A673 (cell line): ENCODE results near the gene TAX1BP3.

ENCODE experiments used
- EZH2 ChIP-seq: fragments of 200-600 bp; sonication (generic); IDR thresholded peaks from 2 replicates; pipeline ENCODE4 v1.6.1; 2017; ENCODE audit warnings: borderline replicate concordance, low read depth, mild to moderate bottlenecking, mixed read lengths, antibody characterized with exemption, low read length; ENCODE audit not compliant: poor library complexity, severe bottlenecking
- TF ChIP-seq, protein P1 (sequence below): fragments of 300-800, 200-600 bp; sonication (generic); conservative IDR thresholded peaks from 2 replicates; pipeline ENCODE4 v1.5.1; 2017; ENCODE audit warnings: low read depth, mild to moderate bottlenecking, antibody characterized with exemption, low read length, moderate library complexity, mixed read lengths

DNA sequence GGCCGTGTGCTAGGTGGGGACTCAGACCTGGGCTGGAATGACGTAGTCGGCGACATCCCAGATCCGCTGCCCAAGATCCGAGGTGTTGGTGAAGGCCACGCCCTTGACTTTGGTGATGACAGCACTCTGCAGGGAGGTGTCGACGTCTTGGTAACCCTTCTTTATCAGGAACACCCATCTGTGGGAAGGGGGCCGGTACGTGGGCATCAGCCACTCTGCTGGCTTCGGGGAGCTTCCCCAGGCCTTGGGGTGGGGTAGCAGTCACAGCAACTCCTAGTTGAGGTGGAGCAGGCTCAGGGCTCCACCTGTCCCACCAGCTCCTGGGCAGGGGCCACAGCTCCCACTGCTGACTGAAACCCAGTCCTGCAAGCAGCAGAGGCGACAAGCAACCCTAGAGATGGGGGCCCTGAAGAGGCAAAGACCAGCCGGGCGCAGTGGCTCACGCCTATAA is 23.3 kb upstream of the TAX1BP3 start:
- TF ChIP-seq, protein P1, sequence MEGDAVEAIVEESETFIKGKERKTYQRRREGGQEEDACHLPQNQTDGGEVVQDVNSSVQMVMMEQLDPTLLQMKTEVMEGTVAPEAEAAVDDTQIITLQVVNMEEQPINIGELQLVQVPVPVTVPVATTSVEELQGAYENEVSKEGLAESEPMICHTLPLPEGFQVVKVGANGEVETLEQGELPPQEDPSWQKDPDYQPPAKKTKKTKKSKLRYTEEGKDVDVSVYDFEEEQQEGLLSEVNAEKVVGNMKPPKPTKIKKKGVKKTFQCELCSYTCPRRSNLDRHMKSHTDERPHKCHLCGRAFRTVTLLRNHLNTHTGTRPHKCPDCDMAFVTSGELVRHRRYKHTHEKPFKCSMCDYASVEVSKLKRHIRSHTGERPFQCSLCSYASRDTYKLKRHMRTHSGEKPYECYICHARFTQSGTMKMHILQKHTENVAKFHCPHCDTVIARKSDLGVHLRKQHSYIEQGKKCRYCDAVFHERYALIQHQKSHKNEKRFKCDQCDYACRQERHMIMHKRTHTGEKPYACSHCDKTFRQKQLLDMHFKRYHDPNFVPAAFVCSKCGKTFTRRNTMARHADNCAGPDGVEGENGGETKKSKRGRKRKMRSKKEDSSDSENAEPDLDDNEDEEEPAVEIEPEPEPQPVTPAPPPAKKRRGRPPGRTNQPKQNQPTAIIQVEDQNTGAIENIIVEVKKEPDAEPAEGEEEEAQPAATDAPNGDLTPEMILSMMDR, result no peak
- no peak for TF ChIP-seq EZH2
